K562 (cell line): Measurements from ENCODE around the gene LAP3. TPM values are rescaled to one million over a fixed set of nuclear protein-coding genes. Genes with fewer than 3 reads are reported as not detected.

Source experiments
- ASH1L ChIP-seq: fragments of 450-650 bp; IDR thresholded peaks from 2 replicates; pipeline ENCODE4 v1.6.1; 2018; ENCODE audit warnings: borderline replicate concordance, mild to moderate bottlenecking, low read depth; ENCODE audit not compliant: partially characterized antibody
- CSDE1 ChIP-seq, 2 experiments: fragments of 450-650 bp; IDR thresholded peaks; 2 replicates each; pipeline ENCODE4 v1.6.1; 2016; ENCODE audit warnings: mild to moderate bottlenecking in 1 of 2
- FOXP1 ChIP-seq: sonication (generic); formaldehyde crosslinking; IDR thresholded peaks from 2 replicates; pipeline ENCODE4 v1.8.0; 2022; ENCODE audit warnings: mild to moderate bottlenecking, missing genetic modification reagents
- HNRNPUL1 ChIP-seq: fragments of 200-400 bp; formaldehyde crosslinking; IDR thresholded peaks from 2 replicates; pipeline ENCODE4 v1.6.1; 2017; ENCODE audit warnings: low read length
- MAFG ChIP-seq: fragments of 450-650 bp; conservative IDR thresholded peaks from 2 replicates; pipeline ENCODE4 v1.6.1; 2016; ENCODE audit warnings: missing genetic modification characterization, missing compliant biosample characterization
- MED1 ChIP-seq: sonication (generic); formaldehyde crosslinking; IDR thresholded peaks from 2 replicates; pipeline ENCODE4 v1.8.1; 2023; ENCODE audit warnings: missing genetic modification reagents, borderline replicate concordance
- NR3C1 ChIP-seq: sonication (generic); formaldehyde crosslinking; IDR thresholded peaks from 2 replicates; pipeline ENCODE4 v1.8.1; 2022; ENCODE audit warnings: missing genetic modification reagents
- PURB ChIP-seq: sonication (generic); formaldehyde crosslinking; IDR thresholded peaks from 2 replicates; pipeline ENCODE4 v1.9.0; 2021; ENCODE audit warnings: low read depth, mild to moderate bottlenecking, missing genetic modification reagents
- TAF15 ChIP-seq: fragments of 200-400 bp; formaldehyde crosslinking; IDR thresholded peaks from 2 replicates; pipeline ENCODE4 v1.6.1; 2017; ENCODE audit warnings: mild to moderate bottlenecking, low read depth, low read length, moderate library complexity
- ZBTB1 ChIP-seq: sonication (generic); formaldehyde crosslinking; IDR thresholded peaks from 2 replicates; pipeline ENCODE4 v1.8.1; 2023; ENCODE audit warnings: missing genetic modification reagents, low read depth, mild to moderate bottlenecking, borderline replicate concordance
- ZNF121 ChIP-seq: sonication (generic); formaldehyde crosslinking; conservative IDR thresholded peaks from 2 replicates; pipeline ENCODE4 v1.8.0; 2022; ENCODE audit warnings: missing genetic modification reagents
- ZNF165 ChIP-seq: fragments of 250-450 bp; sonication (Bioruptor Pico); IDR thresholded peaks from 2 replicates; pipeline ENCODE4 v1.4.0; 2020; ENCODE audit warnings: borderline replicate concordance
- ZNF224 ChIP-seq: sonication (generic); formaldehyde crosslinking; IDR thresholded peaks from 2 replicates; pipeline ENCODE4 v1.8.0; 2022; ENCODE audit warnings: mild to moderate bottlenecking, missing genetic modification reagents
- ZNF354B ChIP-seq: fragments of 250-450 bp; sonication (Bioruptor Pico); IDR thresholded peaks from 2 replicates; pipeline ENCODE4 v1.4.0; 2020
- ZNF586 ChIP-seq: fragments of 450-650 bp; formaldehyde crosslinking; conservative IDR thresholded peaks from 2 replicates; pipeline ENCODE4 v1.4.0; 2020; ENCODE audit warnings: mild to moderate bottlenecking, moderate library complexity
- polyA plus RNA-seq, 8 experiments: library from polyadenylated mRNA; depleted of rRNA in 4 of 8; stranded (reverse) in 5 of 8; unstranded in 3 of 8; fragments of >200 nt; fragmentation: Nextera tagmentation in 2 of 8; fragmentation: Illumina TruSeq in 1 of 8; extraction: Ambion mirVana in 2 of 8; extraction: Trizol in 1 of 8; gene quantifications; 2 replicates each; pipeline versions ENCODE4 v1.2.1 to v1.2.3, GENCODE V29; 2011 to 2014; ENCODE audit warnings: inconsistent platforms in 1 of 8, missing spikeins in 1 of 8
- total RNA-seq, 7 experiments: library from RNA; depleted of rRNA in 6 of 7; stranded (reverse); fragments of >200 nt in 6 of 7; fragmentation: Illumina TruSeq in 2 of 7; extraction: Trizol in 2 of 7; gene quantifications; 2 replicates each; pipeline versions ENCODE4 v1.2.1 to v1.2.3, GENCODE V29; 2011 to 2021; ENCODE audit warnings: low replicate concordance in 1 of 7
- TF ChIP-seq, protein P1 (sequence below), 2 experiments: IDR thresholded peaks; 2 replicates each; pipeline ENCODE4 v1.6.1; 2012; ENCODE audit warnings: improper control_type of control experiment in 2 of 2, low read depth in 2 of 2, low read length in 2 of 2, borderline replicate concordance in 1 of 2
- TF ChIP-seq, protein P2 (sequence below): fragments of 250-450 bp; sonication (Bioruptor Pico); IDR thresholded peaks from 2 replicates; pipeline ENCODE4 v1.9.0; 2021; ENCODE audit warnings: mild to moderate bottlenecking
- TF ChIP-seq, protein P3 (sequence below): sonication (generic); formaldehyde crosslinking; IDR thresholded peaks from 2 replicates; pipeline ENCODE4 v1.8.0; 2022; ENCODE audit warnings: mild to moderate bottlenecking, missing genetic modification reagents
- TF ChIP-seq, protein P4 (sequence below): sonication (generic); formaldehyde crosslinking; IDR thresholded peaks from 2 replicates; pipeline ENCODE4 v1.8.1; 2023; ENCODE audit warnings: missing genetic modification reagents, mild to moderate bottlenecking, borderline replicate concordance

Gene LAP3
- total and polyA plus RNA-seq, 9 of the 15 experiments (the other 6 are each of a cell fraction or from before 2014, with no cell fraction given) = 82.3 to 170 (median 107) TPM

DNA sequence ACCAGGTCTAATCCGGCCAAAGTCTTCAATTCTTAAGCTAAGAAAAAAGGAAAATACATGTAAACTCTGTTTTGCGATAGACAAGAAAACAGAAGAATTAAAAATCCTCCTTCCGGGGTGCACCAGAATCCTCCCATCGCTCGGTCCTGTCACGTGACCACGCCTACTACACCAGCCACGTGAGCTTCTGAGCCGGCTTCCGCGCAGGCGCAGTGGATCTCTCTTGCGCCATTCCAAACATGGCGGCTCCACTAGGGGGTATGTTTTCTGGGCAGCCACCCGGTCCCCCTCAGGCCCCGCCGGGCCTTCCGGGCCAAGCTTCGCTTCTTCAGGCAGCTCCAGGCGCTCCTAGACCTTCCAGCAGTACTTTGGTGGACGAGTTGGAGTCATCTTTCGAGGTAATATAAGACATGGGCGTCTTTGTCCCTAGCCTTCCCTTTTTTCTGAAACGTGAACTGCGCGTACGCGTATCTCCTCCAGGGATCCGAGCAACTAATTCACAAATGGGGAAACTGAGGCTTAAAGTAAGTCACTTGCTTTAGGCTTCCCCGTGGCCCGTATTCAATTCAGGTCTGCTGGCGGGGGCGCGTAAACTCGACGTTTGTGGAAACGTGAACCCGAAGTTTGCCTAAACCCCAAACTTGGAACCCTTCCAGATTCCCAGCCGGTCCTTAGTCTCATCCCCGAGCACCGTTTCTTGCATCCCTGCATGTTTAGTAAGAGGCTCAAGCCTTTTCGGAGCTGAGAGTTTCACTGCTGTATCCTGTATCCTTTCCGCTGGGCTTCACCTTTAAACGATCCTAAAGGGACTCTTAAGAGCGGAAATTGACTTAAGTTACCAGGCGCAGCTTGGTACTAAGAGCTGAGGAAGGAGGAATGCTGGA is 37.7 kb downstream of the LAP3 start, which contains the start of gene MED28 (continued):
- TF ChIP-seq, protein P1, sequence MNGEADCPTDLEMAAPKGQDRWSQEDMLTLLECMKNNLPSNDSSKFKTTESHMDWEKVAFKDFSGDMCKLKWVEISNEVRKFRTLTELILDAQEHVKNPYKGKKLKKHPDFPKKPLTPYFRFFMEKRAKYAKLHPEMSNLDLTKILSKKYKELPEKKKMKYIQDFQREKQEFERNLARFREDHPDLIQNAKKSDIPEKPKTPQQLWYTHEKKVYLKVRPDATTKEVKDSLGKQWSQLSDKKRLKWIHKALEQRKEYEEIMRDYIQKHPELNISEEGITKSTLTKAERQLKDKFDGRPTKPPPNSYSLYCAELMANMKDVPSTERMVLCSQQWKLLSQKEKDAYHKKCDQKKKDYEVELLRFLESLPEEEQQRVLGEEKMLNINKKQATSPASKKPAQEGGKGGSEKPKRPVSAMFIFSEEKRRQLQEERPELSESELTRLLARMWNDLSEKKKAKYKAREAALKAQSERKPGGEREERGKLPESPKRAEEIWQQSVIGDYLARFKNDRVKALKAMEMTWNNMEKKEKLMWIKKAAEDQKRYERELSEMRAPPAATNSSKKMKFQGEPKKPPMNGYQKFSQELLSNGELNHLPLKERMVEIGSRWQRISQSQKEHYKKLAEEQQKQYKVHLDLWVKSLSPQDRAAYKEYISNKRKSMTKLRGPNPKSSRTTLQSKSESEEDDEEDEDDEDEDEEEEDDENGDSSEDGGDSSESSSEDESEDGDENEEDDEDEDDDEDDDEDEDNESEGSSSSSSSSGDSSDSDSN (IDR thresholded peaks at IDR 0.05; ENCODE audit: borderline replicate concordance in 1 of 2, low read depth in 2 of 2, low read length in 2 of 2) = no peak
- TF ChIP-seq ZNF121 = no peak
- TF ChIP-seq, protein P2, sequence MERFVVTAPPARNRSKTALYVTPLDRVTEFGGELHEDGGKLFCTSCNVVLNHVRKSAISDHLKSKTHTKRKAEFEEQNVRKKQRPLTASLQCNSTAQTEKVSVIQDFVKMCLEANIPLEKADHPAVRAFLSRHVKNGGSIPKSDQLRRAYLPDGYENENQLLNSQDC (CRISPR knock-in tag) = no peak
- TF ChIP-seq, protein P3, sequence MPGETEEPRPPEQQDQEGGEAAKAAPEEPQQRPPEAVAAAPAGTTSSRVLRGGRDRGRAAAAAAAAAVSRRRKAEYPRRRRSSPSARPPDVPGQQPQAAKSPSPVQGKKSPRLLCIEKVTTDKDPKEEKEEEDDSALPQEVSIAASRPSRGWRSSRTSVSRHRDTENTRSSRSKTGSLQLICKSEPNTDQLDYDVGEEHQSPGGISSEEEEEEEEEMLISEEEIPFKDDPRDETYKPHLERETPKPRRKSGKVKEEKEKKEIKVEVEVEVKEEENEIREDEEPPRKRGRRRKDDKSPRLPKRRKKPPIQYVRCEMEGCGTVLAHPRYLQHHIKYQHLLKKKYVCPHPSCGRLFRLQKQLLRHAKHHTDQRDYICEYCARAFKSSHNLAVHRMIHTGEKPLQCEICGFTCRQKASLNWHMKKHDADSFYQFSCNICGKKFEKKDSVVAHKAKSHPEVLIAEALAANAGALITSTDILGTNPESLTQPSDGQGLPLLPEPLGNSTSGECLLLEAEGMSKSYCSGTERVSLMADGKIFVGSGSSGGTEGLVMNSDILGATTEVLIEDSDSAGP = no peak
- TF ChIP-seq NR3C1 (CRISPR knock-in tag) = no peak
- TF ChIP-seq ZNF586 = no peak
- no peak for TF ChIP-seq FOXP1 (CRISPR knock-in tag)
- no peak for TF ChIP-seq ZNF165 (CRISPR knock-in tag)
- TF ChIP-seq ZBTB1 (CRISPR knock-in tag) = no peak
- TF ChIP-seq HNRNPUL1 = no peak
- no peak for TF ChIP-seq ZNF224 (CRISPR knock-in tag)
- TF ChIP-seq TAF15 = no peak
- TF ChIP-seq, protein P4, sequence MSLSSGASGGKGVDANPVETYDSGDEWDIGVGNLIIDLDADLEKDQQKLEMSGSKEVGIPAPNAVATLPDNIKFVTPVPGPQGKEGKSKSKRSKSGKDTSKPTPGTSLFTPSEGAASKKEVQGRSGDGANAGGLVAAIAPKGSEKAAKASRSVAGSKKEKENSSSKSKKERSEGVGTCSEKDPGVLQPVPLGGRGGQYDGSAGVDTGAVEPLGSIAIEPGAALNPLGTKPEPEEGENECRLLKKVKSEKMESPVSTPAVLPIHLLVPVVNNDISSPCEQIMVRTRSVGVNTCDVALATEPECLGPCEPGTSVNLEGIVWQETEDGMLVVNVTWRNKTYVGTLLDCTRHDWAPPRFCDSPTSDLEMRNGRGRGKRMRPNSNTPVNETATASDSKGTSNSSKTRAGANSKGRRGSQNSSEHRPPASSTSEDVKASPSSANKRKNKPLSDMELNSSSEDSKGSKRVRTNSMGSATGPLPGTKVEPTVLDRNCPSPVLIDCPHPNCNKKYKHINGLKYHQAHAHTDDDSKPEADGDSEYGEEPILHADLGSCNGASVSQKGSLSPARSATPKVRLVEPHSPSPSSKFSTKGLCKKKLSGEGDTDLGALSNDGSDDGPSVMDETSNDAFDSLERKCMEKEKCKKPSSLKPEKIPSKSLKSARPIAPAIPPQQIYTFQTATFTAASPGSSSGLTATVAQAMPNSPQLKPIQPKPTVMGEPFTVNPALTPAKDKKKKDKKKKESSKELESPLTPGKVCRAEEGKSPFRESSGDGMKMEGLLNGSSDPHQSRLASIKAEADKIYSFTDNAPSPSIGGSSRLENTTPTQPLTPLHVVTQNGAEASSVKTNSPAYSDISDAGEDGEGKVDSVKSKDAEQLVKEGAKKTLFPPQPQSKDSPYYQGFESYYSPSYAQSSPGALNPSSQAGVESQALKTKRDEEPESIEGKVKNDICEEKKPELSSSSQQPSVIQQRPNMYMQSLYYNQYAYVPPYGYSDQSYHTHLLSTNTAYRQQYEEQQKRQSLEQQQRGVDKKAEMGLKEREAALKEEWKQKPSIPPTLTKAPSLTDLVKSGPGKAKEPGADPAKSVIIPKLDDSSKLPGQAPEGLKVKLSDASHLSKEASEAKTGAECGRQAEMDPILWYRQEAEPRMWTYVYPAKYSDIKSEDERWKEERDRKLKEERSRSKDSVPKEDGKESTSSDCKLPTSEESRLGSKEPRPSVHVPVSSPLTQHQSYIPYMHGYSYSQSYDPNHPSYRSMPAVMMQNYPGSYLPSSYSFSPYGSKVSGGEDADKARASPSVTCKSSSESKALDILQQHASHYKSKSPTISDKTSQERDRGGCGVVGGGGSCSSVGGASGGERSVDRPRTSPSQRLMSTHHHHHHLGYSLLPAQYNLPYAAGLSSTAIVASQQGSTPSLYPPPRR (CRISPR knock-in tag) = no peak
- TF ChIP-seq CSDE1 (IDR thresholded peaks at IDR 0.05) = no peak
- TF ChIP-seq MAFG (tag) = no peak
- no peak for TF ChIP-seq ZNF354B (CRISPR knock-in tag)
- TF ChIP-seq ASH1L = peak; percentile 13
- TF ChIP-seq PURB (CRISPR knock-in tag) = no peak
- TF ChIP-seq MED1 (CRISPR knock-in tag) = no peak
